Stimulated activated CD4-positive, alpha-beta T cell treated with anti-CD3 and anti-CD28 coated beads, Interleukin-1b, Interleukin-23, amount 100 ng/mL, for 1 hour (primary cell): ENCODE measurements around the gene SNX25.
"Not testable (repeated sequence)": the region's sequence is repeated elsewhere in the genome, so short reads cannot be mapped to it uniquely, and the experiment has no call there.

Experiments used
- DNase-seq, 2 donors: peaks; one replicate each; pipeline ENCODE4 v3.0.0-alpha.2; 2020; ENCODE audit warnings: low read depth in 2 of 2

SNX25 gene

DNA sequence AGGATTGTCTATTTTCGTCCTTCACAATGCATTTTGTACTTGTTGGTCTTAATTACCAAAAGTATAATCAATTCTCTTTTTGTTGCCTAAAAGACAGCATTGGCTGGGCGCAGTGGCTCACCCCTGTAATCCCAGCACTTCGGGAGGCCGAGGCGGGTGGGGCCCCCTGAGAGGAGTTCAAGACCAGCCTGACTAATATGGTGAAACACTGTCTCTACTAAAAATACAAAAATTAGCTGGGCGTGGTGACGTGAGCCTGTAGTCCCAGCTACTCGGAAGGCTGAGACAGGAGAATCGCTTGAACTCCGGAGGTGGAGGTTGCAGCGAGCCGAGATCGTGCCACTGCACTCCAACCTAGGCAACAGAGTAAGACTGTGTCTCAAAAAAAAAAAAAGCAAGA is 4.3 kb upstream of the SNX25 start:
- not testable (repeated sequence) for DNase-seq

- DNase-seq, result no peak
Measured at GRCh38 chr4:185205697-185206342, 3.6 kb upstream of the SNX25 start.

DNA sequence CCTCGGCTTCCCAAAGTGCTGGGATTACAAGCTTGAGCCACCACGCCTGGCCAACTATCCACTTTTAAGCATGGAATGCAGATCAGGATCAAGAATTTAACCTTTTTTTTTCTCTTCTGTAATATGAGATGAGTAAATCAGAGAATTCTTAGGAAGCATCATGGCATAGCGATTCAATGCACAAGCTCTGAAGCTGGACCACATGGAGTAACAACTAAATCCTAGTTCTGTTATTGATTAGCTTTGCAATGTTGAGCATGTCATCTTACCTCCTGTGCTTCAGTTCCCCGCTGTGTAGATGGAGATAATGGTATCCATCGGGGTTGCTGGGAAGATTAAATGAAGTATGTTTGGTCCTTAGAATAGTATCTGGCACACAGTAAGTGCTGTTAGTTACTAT is 1.9 kb upstream of the SNX25 start:
- no peak for DNase-seq

DNA sequence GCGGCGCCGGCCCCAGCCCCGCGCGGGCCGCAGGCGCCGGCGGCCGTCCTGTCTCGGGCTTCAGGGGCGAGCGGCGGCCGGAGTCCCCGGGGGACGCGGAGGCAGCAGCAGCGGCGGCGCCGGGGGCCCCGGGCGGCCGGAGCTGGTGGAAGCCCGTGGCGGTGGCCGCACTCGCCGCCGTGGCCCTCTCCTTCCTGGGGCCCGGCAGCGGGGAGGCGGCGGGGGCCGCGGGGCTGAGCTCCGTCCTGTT is 379 bp downstream of the SNX25 start:
- not testable (repeated sequence) for DNase-seq

DNA sequence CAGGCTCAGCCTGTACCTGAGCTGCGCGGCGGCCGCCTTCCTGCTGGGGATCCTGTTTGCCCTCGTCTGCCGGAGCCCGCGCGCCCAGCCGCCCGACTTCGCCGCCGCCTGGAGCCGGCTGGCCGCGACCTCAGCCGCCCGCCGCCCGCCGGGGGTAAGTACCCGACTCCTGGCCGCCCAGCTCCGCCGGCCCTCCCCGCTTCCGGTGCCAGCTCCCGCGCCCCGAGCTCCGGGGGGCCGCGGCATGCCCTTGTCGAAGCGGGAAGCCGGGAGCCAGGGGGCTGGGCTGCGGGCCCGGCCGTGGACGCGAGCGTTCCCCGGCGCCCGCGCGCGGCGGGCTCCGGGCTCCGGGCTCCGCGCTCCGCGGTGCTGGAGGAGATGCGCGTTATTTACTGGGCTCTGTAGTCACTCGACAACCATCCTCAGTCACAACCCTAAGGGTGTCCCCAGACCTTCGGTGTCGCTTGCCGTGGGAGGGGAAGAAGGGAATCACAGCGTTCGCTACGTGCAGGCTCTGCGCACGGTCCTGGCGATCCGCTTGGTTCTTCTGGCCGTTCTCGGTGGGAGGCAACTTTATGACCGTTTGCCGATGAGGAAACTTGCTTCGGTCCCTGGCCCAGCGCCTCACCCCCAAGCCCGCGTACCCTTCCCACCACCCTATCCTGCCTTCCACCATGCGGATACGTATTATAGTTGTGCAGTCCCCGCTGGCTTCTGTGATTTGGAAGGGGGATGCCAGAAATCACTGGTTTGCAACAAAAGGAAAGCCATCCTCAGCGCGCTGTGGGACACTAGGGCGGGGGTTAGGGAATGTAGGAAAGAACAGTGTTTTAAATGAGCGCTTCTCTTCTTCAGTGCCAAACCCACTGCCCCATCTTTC is 944 bp downstream of the SNX25 start:
- DNase-seq, result no peak

GRCh38 chr4:185211035-185211434 is 1.6 kb downstream of the SNX25 start:
- DNase-seq, result no peak

- DNase-seq, result no peak
Measured at GRCh38 chr4:185211641-185212040, 2.2 kb downstream of the SNX25 start.

DNA sequence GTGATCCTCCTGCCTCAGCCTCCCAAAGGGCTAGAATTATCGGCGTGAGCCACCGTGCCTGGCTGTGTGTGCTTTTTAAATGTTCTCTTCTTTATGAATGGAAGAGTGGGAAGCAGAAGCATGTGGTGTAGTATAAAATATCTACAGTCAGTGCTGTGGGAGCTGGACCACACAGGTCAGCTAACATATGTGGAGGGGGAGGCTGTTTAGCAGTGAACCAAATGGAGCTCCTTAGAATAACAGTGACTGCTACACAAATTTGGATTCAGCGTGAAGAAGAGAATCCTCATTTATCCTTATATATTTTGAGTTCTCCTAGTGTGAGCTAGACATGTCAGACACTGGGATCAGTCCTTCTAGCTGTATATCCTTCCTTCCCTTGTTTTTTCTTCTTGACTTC is 3.2 kb downstream of the SNX25 start:
- no peak for DNase-seq

DNA sequence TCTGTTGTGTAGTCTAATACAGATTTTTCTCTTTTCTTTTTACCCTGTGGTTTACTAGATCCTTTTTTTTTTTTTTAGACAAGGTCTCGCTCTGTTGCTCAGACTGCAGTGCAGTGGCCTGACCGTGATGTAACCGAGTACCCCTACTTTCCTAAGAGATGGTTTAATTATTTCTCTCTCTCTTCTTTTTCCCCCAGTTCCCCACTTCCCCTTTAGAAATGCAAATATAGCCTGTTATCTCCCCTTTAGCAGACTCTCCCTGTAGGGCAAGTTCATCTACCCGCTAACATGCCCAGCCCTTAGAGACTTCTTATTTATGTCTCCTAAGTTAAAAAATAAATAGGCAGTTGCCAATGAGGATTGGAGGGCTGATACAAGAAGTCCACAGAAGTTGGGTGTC is 4.5 kb downstream of the SNX25 start:
- no peak for DNase-seq

GRCh38 chr4:185215261-185215660 is 5.9 kb downstream of the SNX25 start:
- no peak for DNase-seq

- DNase-seq, result no peak
Measured at GRCh38 chr4:185217408-185217975, 8.1 kb downstream of the SNX25 start.

DNA sequence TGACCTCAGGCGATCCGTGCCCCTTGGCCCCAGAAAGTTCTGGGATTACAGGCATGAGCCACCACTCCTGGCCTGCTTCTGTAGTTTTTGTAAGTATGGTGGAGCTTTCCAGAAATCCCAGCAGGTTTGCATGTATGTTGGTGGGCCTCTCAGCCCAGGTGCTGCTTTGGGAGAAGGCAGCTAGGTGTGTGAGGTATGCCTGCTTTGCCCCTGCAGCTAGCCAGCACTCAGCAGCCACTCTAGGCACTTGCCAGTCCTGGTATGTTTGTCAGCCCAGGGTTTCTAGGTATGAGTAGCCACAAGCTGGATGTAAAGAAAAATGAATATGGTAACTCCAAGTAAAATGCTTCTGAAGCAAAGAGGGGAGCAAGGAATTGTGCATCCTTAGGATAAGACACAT is 8.9 kb downstream of the SNX25 start:
- no peak for DNase-seq

DNA sequence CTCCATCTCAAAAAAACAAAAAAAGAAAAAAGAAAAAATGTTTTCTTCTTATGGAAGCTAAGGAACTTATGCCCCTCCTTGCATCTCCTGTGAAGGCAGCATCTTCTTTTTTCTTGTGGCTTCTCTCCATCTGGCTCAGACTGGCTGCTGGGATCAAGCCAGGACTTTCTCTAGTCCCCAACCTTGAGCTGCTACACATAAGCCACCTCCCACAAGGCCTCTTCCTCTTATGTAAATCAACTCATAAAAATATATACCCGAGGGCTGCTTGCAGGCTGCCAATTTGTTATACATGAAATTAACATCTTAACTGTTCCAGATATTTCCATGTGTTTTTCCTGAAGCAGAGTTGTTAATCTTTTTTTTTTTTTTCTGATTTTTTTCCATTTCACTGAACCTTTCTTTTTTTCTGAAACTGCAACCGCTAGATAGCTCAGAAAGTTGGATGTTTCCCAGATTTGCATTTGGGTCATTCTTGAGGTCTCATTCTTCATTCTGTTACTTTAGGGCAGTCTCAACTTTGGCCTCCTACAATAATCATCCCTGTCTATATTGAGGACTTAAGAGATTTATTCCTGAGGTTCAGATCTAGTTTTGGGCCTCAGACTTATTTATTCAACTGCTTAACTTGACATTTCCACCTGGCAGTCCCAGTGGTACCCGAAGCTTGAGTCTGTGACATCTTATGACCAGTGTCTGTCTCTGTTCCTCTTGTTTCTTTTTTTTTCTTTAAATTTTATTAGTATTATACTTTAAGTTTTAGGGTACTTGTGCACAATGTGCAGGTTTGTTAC is 10.3 kb downstream of the SNX25 start:
- no peak for DNase-seq

GRCh38 chr4:185221491-185221890 is 12.1 kb downstream of the SNX25 start:
- DNase-seq, result no peak

GRCh38 chr4:185221912-185222311 is 12.5 kb downstream of the SNX25 start:
- no peak for DNase-seq

DNA sequence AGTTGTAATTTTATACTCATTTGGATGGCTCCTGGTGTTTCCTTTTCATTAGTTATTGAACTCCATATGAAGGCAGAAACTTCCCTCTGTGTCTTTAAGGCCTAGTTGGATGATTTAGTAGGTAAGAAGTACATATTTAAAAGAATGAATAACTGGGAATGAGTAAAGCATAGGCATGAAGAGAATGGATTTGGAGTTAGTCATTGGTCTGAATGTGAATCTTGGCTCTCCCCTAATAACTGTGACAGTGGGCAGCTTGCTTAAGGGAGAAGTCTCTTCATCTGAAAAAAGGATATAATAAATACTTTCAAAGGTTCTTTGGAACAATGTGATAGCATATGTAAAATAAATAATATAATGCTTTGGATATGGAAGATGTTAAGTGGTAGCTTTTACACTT is 13.2 kb downstream of the SNX25 start:
- DNase-seq, result no peak

- DNase-seq, result no peak
Measured at GRCh38 chr4:185224597-185224996, 15.2 kb downstream of the SNX25 start.

DNA sequence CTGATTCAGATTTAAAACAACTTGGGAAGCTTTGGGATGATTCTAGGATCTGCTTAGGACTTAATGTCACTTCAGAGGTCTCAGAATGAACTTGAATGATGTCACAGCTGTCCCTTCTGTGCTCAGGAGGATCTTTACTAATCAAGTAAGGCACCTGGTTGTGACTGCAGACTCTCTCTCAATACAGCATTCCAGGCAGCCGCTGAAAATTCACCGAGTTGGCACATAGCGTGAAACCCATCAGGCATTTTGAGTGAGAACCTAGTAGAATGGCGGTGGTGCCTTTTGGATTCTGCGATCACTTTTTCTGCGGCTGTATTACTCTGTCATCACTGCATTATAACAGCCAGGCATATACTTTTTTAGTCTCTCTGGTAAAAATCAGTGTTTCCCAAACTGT is 16.5 kb downstream of the SNX25 start:
- no peak for DNase-seq

- no peak for DNase-seq
Measured at GRCh38 chr4:185227131-185227551, 17.7 kb downstream of the SNX25 start.

- no peak for DNase-seq
Measured at GRCh38 chr4:185227713-185228278, 18.4 kb downstream of the SNX25 start.

- no peak for DNase-seq
Measured at GRCh38 chr4:185229021-185229818, 19.8 kb downstream of the SNX25 start.
